Erythroblast (primary cell): ENCODE results near the gene B9D1.

ENCODE experiments used
- GATA1 ChIP-seq: IDR thresholded peaks from 2 replicates; pipeline ENCODE4 v1.6.1; 2011; ENCODE audit warnings: low read depth, mild to moderate bottlenecking, control low read depth, low read length, moderate library complexity
- POLR2A ChIP-seq: IDR thresholded peaks from 2 replicates; pipeline ENCODE4 v1.6.1; 2011; ENCODE audit warnings: mild to moderate bottlenecking, low read length

DNA sequence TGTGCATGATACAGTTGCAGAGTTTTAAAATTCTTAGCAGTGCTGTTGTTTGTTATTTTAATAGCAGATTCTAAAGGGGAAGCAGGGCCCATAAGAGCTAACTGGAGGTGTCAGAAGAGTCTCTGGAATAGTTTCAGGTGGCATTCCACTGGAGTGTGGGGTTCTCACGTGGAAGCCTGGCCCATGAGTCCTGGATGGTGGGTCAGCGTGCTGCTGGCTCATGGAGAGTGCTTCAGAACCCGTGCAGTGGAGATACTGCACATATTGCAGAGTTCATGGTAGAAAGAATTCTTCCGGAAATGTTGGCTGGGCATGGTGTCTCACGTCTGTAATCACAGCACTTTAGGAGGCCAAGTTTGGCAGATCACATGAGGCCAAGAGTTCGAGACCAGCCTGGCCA lies 43.9 kb downstream of the B9D1 start:
- TF ChIP-seq POLR2A = no peak
- TF ChIP-seq GATA1 = no peak
